GM10266 (cell line): ENCODE results near the gene RPEL1.
"Not testable (repeated sequence)": the region's sequence is repeated elsewhere in the genome, so short reads cannot be mapped to it uniquely, and the experiment has no call there.

ENCODE experiments used
- DNase-seq: peaks from one replicate; pipeline ENCODE4 v3.0.0; 2012; ENCODE audit errors: extremely low spot score
- CTCF ChIP-seq: IDR thresholded peaks from 2 replicates; pipeline ENCODE4 v1.5.1; 2012; ENCODE audit warnings: mild to moderate bottlenecking, low read depth; ENCODE audit not compliant: control insufficient read depth, insufficient read depth; ENCODE audit errors: missing control alignments

The RPEL1 gene

GRCh38 chr10:103244666-103245271, 918 bp upstream of the RPEL1 start:
- peak; percentile 85 for DNase-seq
- TF ChIP-seq CTCF = peak; percentile 92

- no peak for TF ChIP-seq CTCF
- DNase-seq = no peak
Measured at GRCh38 chr10:103246324-103246723, 637 bp downstream of the RPEL1 start.

- TF ChIP-seq CTCF = no peak
- no peak for DNase-seq
Measured at GRCh38 chr10:103254113-103254512, 8.4 kb downstream of the RPEL1 start.

GRCh38 chr10:103254538-103255325, 9.0 kb downstream of the RPEL1 start:
- TF ChIP-seq CTCF = no peak
- no peak for DNase-seq

- no peak for TF ChIP-seq CTCF
- DNase-seq = no peak
Measured at GRCh38 chr10:103256613-103257012, 10.9 kb downstream of the RPEL1 start.

GRCh38 chr10:103257812-103258211, 12.1 kb downstream of the RPEL1 start:
- DNase-seq = no peak
- no peak for TF ChIP-seq CTCF

- DNase-seq = not testable (repeated sequence)
Measured at GRCh38 chr10:103258928-103259327, 13.2 kb downstream of the RPEL1 start.
